ENCODE measurements around the gene MRPL49. TPM values are rescaled to one million over a fixed set of nuclear protein-coding genes. Genes with fewer than 3 reads are reported as not detected.

Gene MRPL49
- total and polyA plus RNA-seq, 2 experiments from 2014 or later: 46.8 to 57.6 TPM

DNA sequence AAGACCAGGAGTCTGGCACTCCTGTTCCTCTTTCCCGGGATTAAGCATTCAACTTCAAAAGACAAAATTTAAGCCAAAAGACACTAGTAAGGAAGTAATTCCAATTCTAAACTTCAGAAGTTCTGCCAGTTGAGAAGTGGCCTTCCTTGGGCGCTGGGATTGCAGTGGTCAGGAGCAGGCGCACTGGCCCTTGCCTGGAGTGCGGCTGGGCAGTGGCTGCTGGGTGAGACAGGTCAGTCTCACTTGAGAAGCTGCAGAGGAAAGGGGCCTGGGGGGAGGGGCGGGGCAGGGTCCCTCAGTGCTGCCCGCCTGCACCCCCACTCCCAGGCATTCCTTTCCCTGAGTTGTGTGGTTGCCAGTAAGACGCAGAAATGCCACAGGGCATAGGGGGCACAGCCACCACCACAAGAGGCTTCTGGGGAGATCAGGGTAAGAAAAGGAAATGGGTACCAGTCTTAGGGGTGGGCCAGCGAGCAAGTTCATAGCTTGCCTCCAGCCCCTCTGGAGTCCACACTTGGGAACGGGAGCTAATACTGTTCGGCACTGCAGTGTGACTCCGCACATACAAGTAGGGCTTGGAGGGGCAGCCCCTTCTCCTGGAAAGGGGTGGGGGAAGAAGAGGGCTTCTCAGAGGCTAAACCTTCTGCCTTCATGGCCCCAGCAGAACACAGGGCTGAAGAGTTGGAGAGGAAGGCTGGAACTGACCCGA, 5.5 kb downstream of the MRPL49 start:
- TF ChIP-seq EZH2 (IDR thresholded peaks at IDR 0.05; ENCODE audit: borderline replicate concordance) (no peak), EZH2phosphoT487 (IDR thresholded peaks at IDR 0.05; ENCODE audit: low read depth, severe bottlenecking, unreplicated experiment) (no peak)
- TF ChIP-seq, protein P1, sequence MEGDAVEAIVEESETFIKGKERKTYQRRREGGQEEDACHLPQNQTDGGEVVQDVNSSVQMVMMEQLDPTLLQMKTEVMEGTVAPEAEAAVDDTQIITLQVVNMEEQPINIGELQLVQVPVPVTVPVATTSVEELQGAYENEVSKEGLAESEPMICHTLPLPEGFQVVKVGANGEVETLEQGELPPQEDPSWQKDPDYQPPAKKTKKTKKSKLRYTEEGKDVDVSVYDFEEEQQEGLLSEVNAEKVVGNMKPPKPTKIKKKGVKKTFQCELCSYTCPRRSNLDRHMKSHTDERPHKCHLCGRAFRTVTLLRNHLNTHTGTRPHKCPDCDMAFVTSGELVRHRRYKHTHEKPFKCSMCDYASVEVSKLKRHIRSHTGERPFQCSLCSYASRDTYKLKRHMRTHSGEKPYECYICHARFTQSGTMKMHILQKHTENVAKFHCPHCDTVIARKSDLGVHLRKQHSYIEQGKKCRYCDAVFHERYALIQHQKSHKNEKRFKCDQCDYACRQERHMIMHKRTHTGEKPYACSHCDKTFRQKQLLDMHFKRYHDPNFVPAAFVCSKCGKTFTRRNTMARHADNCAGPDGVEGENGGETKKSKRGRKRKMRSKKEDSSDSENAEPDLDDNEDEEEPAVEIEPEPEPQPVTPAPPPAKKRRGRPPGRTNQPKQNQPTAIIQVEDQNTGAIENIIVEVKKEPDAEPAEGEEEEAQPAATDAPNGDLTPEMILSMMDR (IDR thresholded peaks at IDR 0.05; ENCODE audit: poor library complexity): no peak
- H3K4me1 ChIP-seq (ENCODE audit: insufficient read depth): peaks cover 6% of the 10 kb centered on the region
- peaks cover under 1% of the 10 kb centered on the region for H4K20me1 ChIP-seq (ENCODE audit: insufficient read depth, poor library complexity, severe bottlenecking)
- no peaks in the 10 kb centered on the region for H3K9me2 ChIP-seq (replicated peaks; ENCODE audit: insufficient read depth)
- H3K27ac ChIP-seq: no peak overlapping the region
- no peaks in the 10 kb centered on the region for H3K9me3 ChIP-seq (ENCODE audit: low read depth)
- no peak for DNase-seq (ENCODE audit: low spot score)
- no peaks in the 10 kb centered on the region for H3K36me3 ChIP-seq (replicated peaks; ENCODE audit: insufficient read depth, low read depth)
- WGBS (ENCODE audit: low lambda C conversion rate, missing lambda C conversion rate): 95% methylated on average over 10 of the region's 12 CpGs
- peaks cover 39% of the 10 kb centered on the region for H3K79me2 ChIP-seq
- no peak overlapping the region for H2AFZ ChIP-seq
- H3K4me2 ChIP-seq: no peak overlapping the region
- H3K4me3 ChIP-seq: no peak overlapping the region
- no peaks in the 10 kb centered on the region for H3K27me3 ChIP-seq

- H4K20me1 ChIP-seq (ENCODE audit: insufficient read depth, poor library complexity, severe bottlenecking): peaks cover 4% of the 10 kb centered on the region
- H3K4me1 ChIP-seq (ENCODE audit: insufficient read depth): peaks cover 8% of the 10 kb centered on the region
- H3K36me3 ChIP-seq (replicated peaks; ENCODE audit: insufficient read depth, low read depth): no peaks in the 10 kb centered on the region
- H3K4me3 ChIP-seq: no peak overlapping the region
- WGBS (ENCODE audit: low lambda C conversion rate, missing lambda C conversion rate): 95% methylated on average over 15 of the region's 15 CpGs
- H3K4me2 ChIP-seq: no peak overlapping the region
- no peak for TF ChIP-seq EZH2phosphoT487 (IDR thresholded peaks at IDR 0.05; ENCODE audit: low read depth, severe bottlenecking, unreplicated experiment)
- TF ChIP-seq, protein P1 (IDR thresholded peaks at IDR 0.05; ENCODE audit: poor library complexity): no peak
- TF ChIP-seq EZH2 (IDR thresholded peaks at IDR 0.05; ENCODE audit: borderline replicate concordance): no peak
- H3K9me3 ChIP-seq (ENCODE audit: low read depth): no peaks in the 10 kb centered on the region
- DNase-seq (ENCODE audit: low spot score): no peak
- no peak overlapping the region for H3K27ac ChIP-seq
- H3K79me2 ChIP-seq: peaks cover 40% of the 10 kb centered on the region
- H2AFZ ChIP-seq: no peak overlapping the region
- no peaks in the 10 kb centered on the region for H3K9me2 ChIP-seq (replicated peaks; ENCODE audit: insufficient read depth)
- H3K27me3 ChIP-seq: no peaks in the 10 kb centered on the region
Observed at GRCh38 chr11:65128182-65129145, 6.3 kb downstream of the MRPL49 start.

DNA sequence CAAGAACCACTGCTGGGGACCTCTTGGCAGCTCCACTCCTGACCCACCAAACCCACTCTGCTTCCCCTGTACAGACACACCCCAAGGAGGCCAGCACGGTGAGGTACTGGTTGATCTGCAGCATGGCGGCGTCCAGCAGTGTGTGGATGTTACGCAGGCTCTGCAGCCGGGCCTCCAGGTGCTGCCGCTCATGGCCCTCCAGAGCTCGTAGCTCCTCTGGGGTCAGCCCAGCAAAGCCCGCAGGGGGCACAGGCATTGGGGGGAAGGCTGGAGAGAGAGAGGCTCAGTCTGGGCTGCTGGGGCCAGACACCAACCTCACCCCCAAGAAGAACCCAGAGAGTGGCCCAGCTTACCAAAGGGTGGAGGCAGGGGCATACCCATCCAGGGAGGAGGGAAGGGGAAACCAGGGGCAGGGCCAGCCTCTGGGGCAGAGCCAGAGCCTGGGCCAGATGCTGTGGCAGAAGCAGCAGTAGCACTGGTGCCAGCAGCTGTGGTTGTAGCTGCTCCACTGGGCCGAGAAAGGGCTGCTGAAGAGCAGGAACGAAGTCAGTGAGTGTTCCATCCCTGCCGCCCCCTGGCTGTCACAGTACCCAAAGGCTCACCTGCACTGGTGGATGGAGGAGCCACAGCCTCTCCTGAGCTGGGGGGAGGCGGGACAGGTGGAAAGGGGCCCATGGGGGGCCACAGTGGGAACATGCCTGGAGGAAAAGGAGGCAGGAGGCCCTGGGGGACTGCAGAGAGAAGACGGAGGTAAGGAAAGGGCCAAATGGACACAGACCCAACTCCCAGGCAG, 7.7 kb downstream of the MRPL49 start:
- no peaks in the 10 kb centered on the region for H3K27me3 ChIP-seq
- no peak overlapping the region for H3K27ac ChIP-seq
- no peak for TF ChIP-seq EZH2phosphoT487 (IDR thresholded peaks at IDR 0.05; ENCODE audit: low read depth, severe bottlenecking, unreplicated experiment)
- TF ChIP-seq, protein P1 (IDR thresholded peaks at IDR 0.05; ENCODE audit: poor library complexity): no peak
- TF ChIP-seq EZH2 (IDR thresholded peaks at IDR 0.05; ENCODE audit: borderline replicate concordance): no peak
- no peaks in the 10 kb centered on the region for H3K9me3 ChIP-seq (ENCODE audit: low read depth)
- H3K36me3 ChIP-seq (replicated peaks; ENCODE audit: insufficient read depth, low read depth): no peaks in the 10 kb centered on the region
- WGBS (ENCODE audit: low lambda C conversion rate, missing lambda C conversion rate): 92% methylated on average over 12 of the region's 13 CpGs
- no peak for DNase-seq (ENCODE audit: low spot score)
- peaks cover 34% of the 10 kb centered on the region for H3K79me2 ChIP-seq
- H3K9me2 ChIP-seq (replicated peaks; ENCODE audit: insufficient read depth): no peaks in the 10 kb centered on the region
- H4K20me1 ChIP-seq (ENCODE audit: insufficient read depth, poor library complexity, severe bottlenecking): peaks cover 4% of the 10 kb centered on the region
- H3K4me2 ChIP-seq: no peak overlapping the region
- H3K4me1 ChIP-seq (ENCODE audit: insufficient read depth): peaks cover 8% of the 10 kb centered on the region
- H2AFZ ChIP-seq: no peak overlapping the region
- no peak overlapping the region for H3K4me3 ChIP-seq
